Stimulated activated CD4-positive, alpha-beta T cell treated with anti-CD3 and anti-CD28 coated beads, Interleukin-4, amount 100 ng/mL, for 24 hours (primary cell): ENCODE measurements around the gene FOXL2.
"Not testable (repeated sequence)": the region's sequence is repeated elsewhere in the genome, so short reads cannot be mapped to it uniquely, and the experiment has no call there.

Experiments used
- DNase-seq: peaks from one replicate; pipeline ENCODE4 v3.0.0-alpha.2; 2020

FOXL2 gene

GRCh38 chr3:138923531-138923994 is 23.4 kb downstream of the FOXL2 start:
- DNase-seq, result peak; percentile 88

GRCh38 chr3:138922400-138922799 is 24.5 kb downstream of the FOXL2 start:
- not testable (repeated sequence) for DNase-seq

- no peak for DNase-seq
Measured at GRCh38 chr3:138921316-138922292, 25.3 kb downstream of the FOXL2 start.

- DNase-seq, result no peak
Measured at GRCh38 chr3:138919325-138919724, 27.6 kb downstream of the FOXL2 start.

GRCh38 chr3:138916824-138917223 is 30.1 kb downstream of the FOXL2 start:
- DNase-seq, result no peak

- DNase-seq, result peak; percentile 83
Measured at GRCh38 chr3:138915503-138916498, 31.1 kb downstream of the FOXL2 start.

GRCh38 chr3:138914870-138915502 is 32.0 kb downstream of the FOXL2 start:
- no peak for DNase-seq

GRCh38 chr3:138913766-138914165 is 33.2 kb downstream of the FOXL2 start:
- no peak for DNase-seq

- no peak for DNase-seq
Measured at GRCh38 chr3:138912237-138912636, 34.7 kb downstream of the FOXL2 start.

GRCh38 chr3:138911621-138912020 is 35.3 kb downstream of the FOXL2 start:
- DNase-seq, result no peak

GRCh38 chr3:138909904-138910303 is 37.0 kb downstream of the FOXL2 start:
- DNase-seq, result no peak

GRCh38 chr3:138908846-138909245 is 38.1 kb downstream of the FOXL2 start:
- DNase-seq, result no peak

- no peak for DNase-seq
Measured at GRCh38 chr3:138907539-138907938, 39.4 kb downstream of the FOXL2 start.

GRCh38 chr3:138902171-138902570 is 44.8 kb downstream of the FOXL2 start:
- no peak for DNase-seq

GRCh38 chr3:138901567-138901966 is 45.4 kb downstream of the FOXL2 start:
- no peak for DNase-seq

- no peak for DNase-seq
Measured at GRCh38 chr3:138899351-138899991, 47.5 kb downstream of the FOXL2 start.

GRCh38 chr3:138898708-138899107 is 48.2 kb downstream of the FOXL2 start:
- no peak for DNase-seq

- DNase-seq, result no peak
Measured at GRCh38 chr3:138898301-138898700, 48.6 kb downstream of the FOXL2 start.
